ENCODE results near the gene KIRREL1. TPM values are rescaled to one million over a fixed set of nuclear protein-coding genes. Genes with fewer than 3 reads are reported as not detected.

Gene KIRREL1
- total RNA-seq, 4 donors from 2014 or later: 34.1 to 102 (median 57.4) TPM

- no peak for TF ChIP-seq CTCF (IDR thresholded peaks at IDR 0.05)
- TF ChIP-seq POLR2A (IDR thresholded peaks at IDR 0.05): no peak
- Histone ChIP-seq H3K36me3 (no peaks in the 10 kb centered on the region), H3K4me3 (no peak overlapping the region), H3K4me1 (no peaks in the 10 kb centered on the region), H3K9me3 (no peaks in the 10 kb centered on the region), H3K27me3 (no peaks in the 10 kb centered on the region), H3K27ac (no peak overlapping the region)
- no peak for DNase-seq
- intact Hi-C loops (cut with DNase I; ENCODE audit: low total_unique reads): loop anchor here (2.0 kb wide), 1 partner anchor 59 kb away; no protein-coding TSS in a partner anchor
Measured at GRCh38 chr1:157971769-157972168, 21.7 kb upstream of the KIRREL1 start.

- no peaks in the 10 kb centered on the region for H3K27me3 ChIP-seq
- no peak overlapping the region for H3K27ac ChIP-seq
- H3K9me3 ChIP-seq: no peaks in the 10 kb centered on the region
- H3K4me1 ChIP-seq: no peaks in the 10 kb centered on the region
- no peaks in the 10 kb centered on the region for H3K36me3 ChIP-seq
- no peak overlapping the region for H3K4me3 ChIP-seq
- intact Hi-C loops (cut with DNase I; ENCODE audit: low total_unique reads): no loop called here
- TF ChIP-seq POLR2A (IDR thresholded peaks at IDR 0.05) (no peak), CTCF (IDR thresholded peaks at IDR 0.05) (no peak)
- no peak for DNase-seq
Measured at GRCh38 chr1:157975228-157975950, 18.1 kb upstream of the KIRREL1 start.

GRCh38 chr1:157976888-157977287 is 16.6 kb upstream of the KIRREL1 start:
- no peaks in the 10 kb centered on the region for H3K27me3 ChIP-seq
- TF ChIP-seq CTCF (IDR thresholded peaks at IDR 0.05) (no peak), POLR2A (IDR thresholded peaks at IDR 0.05) (no peak)
- no peaks in the 10 kb centered on the region for H3K36me3 ChIP-seq
- no peak overlapping the region for H3K27ac ChIP-seq
- no peak for DNase-seq
- H3K4me3 ChIP-seq: no peak overlapping the region
- no peaks in the 10 kb centered on the region for H3K9me3 ChIP-seq
- intact Hi-C loops (cut with DNase I; ENCODE audit: low total_unique reads): no loop called here
- no peaks in the 10 kb centered on the region for H3K4me1 ChIP-seq

GRCh38 chr1:157978586-157979403 is 14.7 kb upstream of the KIRREL1 start:
- H3K27me3 ChIP-seq: no peaks in the 10 kb centered on the region
- H3K9me3 ChIP-seq: no peaks in the 10 kb centered on the region
- TF ChIP-seq CTCF (IDR thresholded peaks at IDR 0.05) (no peak), POLR2A (IDR thresholded peaks at IDR 0.05) (no peak)
- H3K4me3 ChIP-seq: no peak overlapping the region
- H3K27ac ChIP-seq: no peak overlapping the region
- no peaks in the 10 kb centered on the region for H3K4me1 ChIP-seq
- H3K36me3 ChIP-seq: no peaks in the 10 kb centered on the region
- peak in 1 of 2 donors; percentile 17 for DNase-seq
- intact Hi-C loops (cut with DNase I; ENCODE audit: low total_unique reads): no loop called here

GRCh38 chr1:157982136-157982535 is 11.3 kb upstream of the KIRREL1 start:
- H3K4me3 ChIP-seq: no peak overlapping the region
- no peaks in the 10 kb centered on the region for H3K36me3 ChIP-seq
- H3K9me3 ChIP-seq: no peaks in the 10 kb centered on the region
- no peak overlapping the region for H3K27ac ChIP-seq
- H3K4me1 ChIP-seq: no peaks in the 10 kb centered on the region
- no peak for DNase-seq
- no peaks in the 10 kb centered on the region for H3K27me3 ChIP-seq
- no peak for TF ChIP-seq CTCF (IDR thresholded peaks at IDR 0.05)
- no peak for TF ChIP-seq POLR2A (IDR thresholded peaks at IDR 0.05)
- intact Hi-C loops (cut with DNase I; ENCODE audit: low total_unique reads): no loop called here
